T-helper 1 cell treated with Interleukin-12 subunit alpha and Interleukin-12 subunit beta and Interleukin-4 antibody, amounts not matched to agents 30 ng/mL and 1 ng/mL, for 36 hours (primary cell): Measurements from ENCODE around the gene VEGFD. TPM values are rescaled to one million over a fixed set of nuclear protein-coding genes. Genes with fewer than 3 reads are reported as not detected.

Experiments used
- intact Hi-C: fragments of 100-400 bp; cut with micrococcal nuclease; formaldehyde crosslinking; loops from one replicate; pipeline ENCODE4 v1.15.1; 2024
- total RNA-seq: library from RNA; stranded (reverse); gene quantifications from 2 replicates; pipeline ENCODE4 v1.2.3, GENCODE V29; 2022

The VEGFD gene
- not detected in 2 replicates for total RNA-seq

DNA sequence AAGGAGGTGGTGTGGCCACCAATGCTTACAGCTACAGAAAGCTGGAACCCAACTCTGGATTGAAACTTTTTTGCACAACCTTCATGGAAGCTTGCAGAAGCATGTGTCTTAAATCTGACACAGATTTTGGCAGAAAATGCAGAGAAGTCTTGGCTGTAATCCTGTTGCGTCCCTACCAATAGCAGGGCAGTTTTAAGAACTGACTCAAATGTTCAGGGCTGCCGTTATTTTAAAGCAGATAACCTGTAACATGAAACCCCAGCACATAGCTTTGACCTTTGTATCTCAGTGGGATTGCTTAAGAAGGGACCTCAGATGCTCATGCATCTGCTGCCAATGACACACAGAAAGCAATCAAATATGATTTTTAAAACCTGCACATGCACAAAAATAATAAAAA lies at the start of gene VEGFD:
TSS of gene VEGFD (minus strand) at position 110 of the 400 bp plus-strand sequence. CDS start 467 bp downstream, outside the sequence.
- intact Hi-C loops, result no loop called here

- intact Hi-C loops, result no loop called here
Observed at GRCh38 chrX:15430584-15430983, 46.4 kb upstream of the VEGFD start.

GRCh38 chrX:15430076-15430475 lies 45.9 kb upstream of the VEGFD start:
- intact Hi-C loops, result no loop called here

GRCh38 chrX:15425024-15425423 lies 40.8 kb upstream of the VEGFD start:
- intact Hi-C loops, result no loop called here

DNA sequence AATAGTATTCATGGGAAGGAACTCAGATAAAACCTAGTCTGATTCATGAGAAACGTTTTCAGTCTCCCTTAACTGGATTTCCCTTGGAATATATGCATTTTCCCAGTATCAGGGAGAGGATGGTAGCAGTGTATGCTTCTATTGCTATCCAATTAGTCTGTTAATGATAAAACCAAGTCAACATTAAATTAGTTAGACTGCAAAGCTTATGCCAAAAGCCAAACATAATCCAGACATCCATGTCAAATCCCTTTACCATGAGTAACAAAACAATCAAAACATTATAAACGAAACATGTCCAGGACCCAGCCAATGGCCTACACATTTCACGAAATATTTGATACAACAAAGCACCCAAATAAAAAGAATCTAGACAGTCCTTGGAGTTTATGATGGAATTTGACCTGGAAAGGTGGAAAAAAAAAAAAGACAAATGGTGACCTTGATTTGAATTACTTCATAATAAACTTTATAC lies 34.5 kb upstream of the VEGFD start:
- intact Hi-C loops, result no loop called here

DNA sequence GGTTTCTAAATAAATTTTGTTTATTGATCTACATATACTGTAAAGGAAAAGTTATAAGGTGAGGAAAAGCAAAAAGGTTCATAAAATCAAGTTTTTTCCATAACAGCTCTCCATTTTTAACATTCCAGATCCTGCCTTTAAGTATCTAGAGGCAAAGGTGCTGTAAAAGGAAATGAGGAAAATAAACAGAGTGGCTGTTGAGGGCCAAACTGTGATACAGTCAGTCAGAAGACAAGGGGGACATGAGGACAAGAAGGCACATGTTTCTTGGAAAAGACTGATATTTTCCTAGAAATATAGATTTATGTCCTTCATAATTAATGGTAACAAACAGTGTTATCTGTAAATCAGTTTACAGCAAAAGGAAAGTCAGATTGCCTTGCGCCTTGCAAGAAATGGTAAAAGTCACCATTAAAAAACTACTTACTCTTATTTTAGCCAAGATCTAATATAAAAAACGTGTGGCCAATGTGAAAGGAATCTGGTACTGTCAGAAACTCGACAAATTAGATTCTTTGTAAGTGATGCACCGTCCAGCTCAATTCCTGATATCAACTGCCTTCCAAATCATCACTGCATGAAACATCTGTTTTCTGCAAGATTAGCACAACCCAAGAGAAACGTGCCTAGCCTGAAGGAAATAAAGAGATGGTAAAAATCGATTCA lies 34.0 kb upstream of the VEGFD start:
- intact Hi-C loops, result no loop called here

DNA sequence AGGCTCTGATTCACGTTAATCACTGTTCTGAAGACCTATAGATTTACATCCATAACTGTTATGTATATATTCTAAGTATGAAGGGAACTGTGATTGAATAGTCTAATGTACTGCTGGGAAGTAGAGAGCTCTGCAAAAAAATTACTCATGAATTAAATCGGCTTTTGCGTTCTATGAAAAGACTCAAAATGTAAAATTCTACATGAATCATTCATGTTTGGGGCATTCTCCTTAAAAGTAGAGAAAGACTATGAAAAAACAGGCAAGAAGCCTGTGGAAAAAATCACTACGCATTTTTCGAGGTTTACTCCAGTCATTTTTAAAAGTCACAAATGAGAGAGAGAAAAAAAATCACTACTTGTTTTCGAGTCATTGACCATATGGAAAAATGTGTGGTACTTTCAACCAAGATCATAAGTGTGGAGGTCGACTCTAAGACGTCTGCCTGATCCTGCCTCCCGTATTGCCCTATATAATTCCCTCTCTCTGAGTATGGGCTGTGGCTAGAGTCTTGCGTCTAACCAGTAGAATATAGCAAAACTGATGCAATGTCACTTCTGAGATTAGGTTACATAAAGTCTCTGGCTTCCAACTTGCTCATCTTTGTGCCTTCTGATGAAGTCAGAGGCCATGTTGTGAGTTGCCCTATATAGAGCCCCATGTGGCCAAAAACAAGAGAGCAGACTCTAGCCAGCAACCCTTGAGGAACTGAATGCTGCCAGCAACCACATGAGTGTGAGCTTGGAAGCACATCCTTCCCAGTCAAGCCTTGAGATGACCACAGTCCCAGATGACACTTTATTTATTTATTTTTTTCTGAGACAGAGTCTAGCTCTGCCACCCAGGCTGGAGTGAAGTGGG lies 32.1 kb upstream of the VEGFD start:
- intact Hi-C loops, result no loop called here

- intact Hi-C loops, result no loop called here
Observed at GRCh38 chrX:15413101-15413500, 28.9 kb upstream of the VEGFD start.

DNA sequence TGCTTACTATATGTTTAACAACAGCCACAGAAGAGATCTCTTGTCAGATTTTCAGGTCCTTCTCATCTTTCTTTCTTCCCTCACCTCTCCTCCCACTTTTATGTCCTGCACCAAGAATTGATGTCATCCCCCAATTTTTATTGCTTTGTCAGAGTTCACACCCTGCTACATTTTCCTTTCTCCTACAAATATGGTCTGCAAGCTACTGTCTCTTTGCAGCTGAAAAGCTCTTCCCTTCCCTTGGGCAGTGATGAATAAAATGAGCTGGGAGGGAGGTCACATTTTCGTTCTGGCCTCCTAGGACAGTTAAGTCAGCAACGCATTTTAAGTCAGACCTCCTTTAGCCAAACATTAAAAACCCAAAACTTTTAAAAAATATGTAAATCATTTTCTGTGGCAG lies 26.7 kb upstream of the VEGFD start:
- intact Hi-C loops, result no loop called here

DNA sequence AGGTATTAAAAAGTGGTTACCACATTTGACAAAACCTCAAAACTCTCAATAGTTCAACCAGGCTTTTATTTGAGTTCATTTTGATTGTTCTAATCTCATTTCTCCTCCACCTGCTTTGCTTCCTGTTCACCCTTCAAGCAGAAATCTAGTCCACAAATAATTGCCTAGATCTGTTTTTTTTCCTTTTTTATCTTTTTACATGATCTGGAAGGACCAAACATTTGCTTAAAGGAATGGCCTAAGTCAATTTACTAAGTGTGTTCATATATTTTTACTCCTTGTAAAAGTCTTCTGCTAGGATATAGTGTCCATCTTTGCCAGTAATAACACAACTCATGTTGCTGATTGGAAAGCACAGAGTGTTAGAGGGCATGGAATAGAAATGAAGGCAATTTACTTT lies 26.2 kb upstream of the VEGFD start:
- intact Hi-C loops, result no loop called here

DNA sequence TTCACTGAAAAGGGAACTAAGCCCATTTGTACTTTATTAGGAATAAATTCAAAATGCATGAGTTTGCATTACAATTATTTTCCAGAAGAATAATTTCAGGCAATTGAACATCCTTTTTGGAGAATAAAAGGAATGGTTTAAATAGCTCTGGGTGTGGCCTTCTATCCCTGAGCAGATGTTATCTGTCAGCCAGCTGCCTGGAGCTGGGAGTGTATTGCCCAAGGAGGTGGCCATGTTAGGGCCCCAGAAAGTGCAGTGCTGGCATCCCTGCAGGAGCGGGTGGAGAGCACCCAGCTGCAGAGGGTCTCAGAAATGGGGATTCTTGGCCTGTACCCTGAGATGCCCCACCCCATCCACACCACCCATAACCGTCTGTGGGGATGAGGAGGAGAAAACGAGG lies 21.6 kb upstream of the VEGFD start:
- intact Hi-C loops, result no loop called here

- intact Hi-C loops, result no loop called here
Observed at GRCh38 chrX:15404401-15405096, 20.3 kb upstream of the VEGFD start.

DNA sequence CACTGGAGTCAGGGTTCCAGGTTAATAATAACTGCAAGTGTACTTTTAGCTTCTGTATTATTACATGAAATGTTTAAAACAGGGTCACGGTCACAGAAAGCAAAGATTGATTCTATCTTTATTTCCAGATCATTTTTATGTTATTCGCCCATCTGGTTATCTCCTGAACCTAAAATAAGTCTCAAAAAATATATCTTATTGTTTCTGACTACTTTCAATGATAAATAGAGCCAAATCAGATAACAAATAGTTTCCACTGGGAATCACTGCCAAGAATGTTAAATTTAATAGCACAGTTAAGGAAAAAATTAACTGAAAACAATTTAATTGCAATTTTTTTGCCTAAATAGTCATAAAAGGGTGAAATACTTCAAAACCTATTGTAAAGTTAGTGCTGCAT lies 17.2 kb upstream of the VEGFD start:
- intact Hi-C loops, result no loop called here

- intact Hi-C loops, result no loop called here
Observed at GRCh38 chrX:15399962-15400391, 15.8 kb upstream of the VEGFD start.

DNA sequence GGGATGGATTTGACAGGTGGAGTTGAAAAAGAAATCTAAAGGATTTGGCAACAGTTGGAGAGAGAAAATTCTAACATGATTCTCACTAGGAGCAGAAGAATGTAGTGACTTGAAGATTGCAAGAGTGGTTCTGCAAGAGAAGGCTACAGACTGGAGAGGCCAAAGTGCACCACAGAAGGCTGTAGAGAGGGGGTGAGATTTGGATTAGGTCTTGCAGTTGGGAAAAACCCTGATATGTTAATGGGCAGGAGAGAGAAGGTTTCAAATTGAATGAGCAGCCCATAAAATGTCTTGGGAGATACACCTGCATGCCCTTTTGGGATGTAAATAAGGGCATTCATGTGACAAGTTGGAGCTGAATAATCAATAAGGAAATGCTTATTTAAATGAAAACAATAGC lies 14.7 kb upstream of the VEGFD start:
- intact Hi-C loops, result no loop called here

DNA sequence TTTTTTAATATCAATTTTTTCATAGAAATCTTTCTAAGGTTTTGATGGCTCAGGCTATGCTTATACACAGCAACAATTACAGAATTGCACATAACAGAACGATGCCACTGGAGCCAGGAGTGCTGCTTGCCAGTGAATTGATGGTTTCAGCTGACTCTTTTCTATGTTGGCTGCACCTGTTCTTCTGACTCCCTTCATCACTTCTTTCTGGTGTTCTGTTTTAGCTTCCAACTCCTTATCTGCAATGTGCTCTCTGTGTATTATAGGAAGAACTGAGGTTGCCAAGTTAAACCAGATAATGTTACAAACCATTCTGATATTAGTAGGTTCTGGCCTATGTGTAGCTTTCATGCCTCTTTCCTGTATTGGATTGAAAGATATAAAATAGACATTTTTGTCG lies 11.6 kb upstream of the VEGFD start:
- intact Hi-C loops, result no loop called here

DNA sequence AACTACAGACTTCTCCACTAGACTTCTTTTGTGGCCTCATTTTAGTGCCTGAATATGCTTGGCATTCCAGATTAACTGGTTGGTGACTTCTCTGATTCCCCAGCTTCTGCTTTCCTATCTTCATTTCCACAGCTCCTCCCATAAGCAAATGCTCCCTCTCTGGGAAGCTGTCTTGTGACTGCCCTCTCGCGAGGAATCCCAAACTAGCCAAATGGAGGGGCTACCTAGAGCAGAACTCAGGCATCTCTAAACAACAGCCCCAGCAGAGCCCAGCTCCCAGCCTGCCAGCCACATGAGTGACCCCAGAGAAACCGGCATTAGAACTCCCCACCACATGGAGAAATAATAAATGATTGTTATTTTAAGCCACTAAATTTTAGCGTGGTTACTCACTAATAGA lies 7.6 kb upstream of the VEGFD start:
- intact Hi-C loops, result no loop called here

DNA sequence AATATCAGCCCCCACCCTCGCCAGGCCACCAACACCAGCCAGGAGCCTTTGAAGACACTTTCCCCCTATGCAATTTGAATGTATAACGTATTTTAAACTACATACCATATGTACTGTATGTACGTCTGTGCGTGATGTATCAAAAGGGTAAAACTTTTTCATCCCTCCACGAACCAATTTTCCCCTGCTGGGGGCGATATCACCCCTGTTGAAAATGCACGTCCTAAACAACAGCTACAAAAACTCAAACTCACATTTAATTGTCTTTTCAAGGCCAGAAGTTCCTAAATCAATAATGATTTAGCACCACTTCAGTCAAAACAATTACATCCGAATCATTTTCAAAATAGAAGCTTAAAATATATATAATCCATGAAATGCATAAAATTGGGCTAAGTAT lies 1.4 kb downstream of the VEGFD start:
- intact Hi-C loops, result no loop called here

DNA sequence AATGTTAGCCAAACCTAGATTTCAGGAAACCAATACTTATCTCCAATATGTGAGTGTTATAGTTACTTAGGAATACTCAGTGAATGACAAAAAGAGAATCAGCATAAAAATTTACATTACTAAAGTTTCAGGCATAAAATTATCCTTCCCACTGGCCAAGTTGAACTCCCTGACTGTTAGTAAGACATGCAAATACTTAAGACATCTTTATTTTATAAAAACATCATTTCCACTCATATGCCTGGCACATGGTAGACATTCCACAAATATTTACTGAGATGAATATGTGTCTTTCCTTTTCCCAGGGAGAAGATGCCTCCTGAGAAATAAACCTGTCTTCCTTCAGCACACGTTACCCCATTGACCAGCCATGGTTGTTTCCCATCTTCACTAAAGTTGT lies 7.3 kb downstream of the VEGFD start:
- intact Hi-C loops, result no loop called here

GRCh38 chrX:15373976-15374375 lies 10.2 kb downstream of the VEGFD start:
- intact Hi-C loops, result no loop called here

DNA sequence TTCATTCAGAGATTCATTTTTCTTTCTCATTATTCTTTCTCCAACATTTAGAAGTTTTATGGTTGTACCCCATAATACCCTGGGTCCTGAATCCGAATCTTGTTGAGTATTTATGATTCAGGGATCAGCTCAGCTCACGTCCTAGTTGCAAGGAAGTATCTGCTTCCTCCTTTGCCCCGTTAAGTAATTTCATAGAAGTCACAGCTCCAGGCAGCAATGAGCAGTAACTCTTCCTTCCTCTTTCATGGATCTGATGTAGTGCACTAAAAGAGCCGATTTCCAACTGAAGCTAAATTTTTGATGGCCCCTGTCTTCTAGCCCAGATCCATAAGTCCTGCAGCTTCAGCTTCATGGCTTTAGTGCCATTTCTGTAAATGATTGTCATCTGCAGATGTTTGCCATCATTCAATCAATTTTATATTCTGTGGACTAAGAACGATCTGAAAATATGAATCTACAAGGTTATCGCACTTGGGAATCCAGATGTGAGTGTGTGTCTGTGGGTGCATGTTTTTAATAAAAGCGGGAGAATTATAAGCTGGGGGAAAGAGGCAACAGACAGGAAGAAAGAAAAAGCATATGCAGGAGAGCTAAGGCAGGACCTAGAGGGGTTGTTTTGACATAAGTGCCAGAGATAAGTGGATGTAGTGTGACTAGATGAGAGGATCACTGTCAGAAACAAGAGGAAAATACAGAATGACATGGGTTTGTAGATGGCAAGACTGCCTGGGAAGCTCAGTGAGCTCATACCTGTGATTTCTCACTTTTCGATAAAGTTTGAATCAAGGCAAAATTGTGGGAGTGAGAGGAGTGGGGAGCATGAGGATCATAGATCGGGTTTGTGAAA lies 17.5 kb downstream of the VEGFD start:
- intact Hi-C loops, result no loop called here
